Measurements from ENCODE around the gene SH3BP4.

The SH3BP4 gene

DNA sequence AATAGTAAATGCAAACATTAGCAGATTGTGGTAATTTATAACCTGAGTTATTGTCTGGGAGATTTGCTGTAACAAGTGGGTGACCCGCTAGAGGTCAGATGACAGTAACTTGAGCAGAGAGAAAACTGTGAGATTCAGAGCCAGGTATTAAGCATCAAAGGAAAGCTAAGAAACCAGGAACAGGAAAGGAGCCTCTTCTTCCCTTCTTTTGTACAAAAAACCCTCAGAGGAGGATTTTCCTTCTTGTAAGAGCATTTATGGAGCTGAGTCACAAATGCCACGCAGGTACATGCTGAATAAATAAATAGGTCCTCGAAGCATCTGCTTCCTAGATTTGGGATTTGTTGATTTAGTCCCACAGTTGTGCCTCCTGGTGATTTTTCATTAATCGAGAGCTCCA lies 146.5 kb downstream of the SH3BP4 start:
- no peaks in the 10 kb centered on the region for H4K20me1 ChIP-seq (ENCODE audit: low read depth, low read length)
- H2AFZ ChIP-seq (ENCODE audit: low read depth, low read length, severe bottlenecking) = no peak overlapping the region

DNA sequence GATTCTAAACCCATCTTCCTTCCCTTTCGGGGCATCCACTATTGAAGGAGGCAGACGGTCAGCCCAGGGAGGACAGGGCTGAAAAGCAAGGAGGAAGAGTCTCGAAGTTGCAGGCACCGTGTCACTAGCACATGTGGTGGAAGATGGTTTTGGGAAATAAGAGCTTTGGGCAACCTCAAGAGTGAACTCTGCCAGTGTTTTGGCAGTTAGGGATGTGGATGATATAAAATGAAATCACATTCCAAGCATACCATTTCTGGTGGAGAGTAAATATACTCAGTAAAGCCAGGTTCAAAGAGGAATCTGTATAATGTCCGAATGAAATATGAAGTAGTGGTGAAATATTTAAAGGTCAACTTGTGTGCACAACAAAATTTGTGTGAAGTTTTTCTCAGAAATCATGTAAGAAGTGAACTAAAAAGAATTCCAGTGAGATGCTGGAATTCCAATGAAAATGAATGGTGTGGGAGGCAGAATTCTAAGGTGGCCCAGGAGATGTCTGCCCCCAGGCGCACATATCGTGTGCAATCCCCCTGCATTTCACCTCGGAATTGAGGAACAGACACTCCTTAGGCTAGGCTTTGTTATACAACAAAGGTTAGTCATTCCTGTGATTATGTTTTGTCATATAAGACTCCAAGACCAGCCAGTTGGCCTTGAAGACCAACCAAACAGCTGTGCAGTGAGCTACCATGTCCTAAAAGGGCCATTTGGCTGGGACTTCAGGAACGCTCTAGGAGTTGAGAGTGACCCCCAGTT lies 147.1 kb downstream of the SH3BP4 start:
- no peak for TF ChIP-seq EZH2phosphoT487 (conservative IDR thresholded peaks at IDR 0.05; ENCODE audit: low read length)
- TF ChIP-seq, protein P1, sequence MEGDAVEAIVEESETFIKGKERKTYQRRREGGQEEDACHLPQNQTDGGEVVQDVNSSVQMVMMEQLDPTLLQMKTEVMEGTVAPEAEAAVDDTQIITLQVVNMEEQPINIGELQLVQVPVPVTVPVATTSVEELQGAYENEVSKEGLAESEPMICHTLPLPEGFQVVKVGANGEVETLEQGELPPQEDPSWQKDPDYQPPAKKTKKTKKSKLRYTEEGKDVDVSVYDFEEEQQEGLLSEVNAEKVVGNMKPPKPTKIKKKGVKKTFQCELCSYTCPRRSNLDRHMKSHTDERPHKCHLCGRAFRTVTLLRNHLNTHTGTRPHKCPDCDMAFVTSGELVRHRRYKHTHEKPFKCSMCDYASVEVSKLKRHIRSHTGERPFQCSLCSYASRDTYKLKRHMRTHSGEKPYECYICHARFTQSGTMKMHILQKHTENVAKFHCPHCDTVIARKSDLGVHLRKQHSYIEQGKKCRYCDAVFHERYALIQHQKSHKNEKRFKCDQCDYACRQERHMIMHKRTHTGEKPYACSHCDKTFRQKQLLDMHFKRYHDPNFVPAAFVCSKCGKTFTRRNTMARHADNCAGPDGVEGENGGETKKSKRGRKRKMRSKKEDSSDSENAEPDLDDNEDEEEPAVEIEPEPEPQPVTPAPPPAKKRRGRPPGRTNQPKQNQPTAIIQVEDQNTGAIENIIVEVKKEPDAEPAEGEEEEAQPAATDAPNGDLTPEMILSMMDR (IDR thresholded peaks at IDR 0.05; ENCODE audit: insufficient read depth, low read length, poor library complexity, severe bottlenecking) = no peak
- Histone ChIP-seq H3K36me3 (ENCODE audit: low read length) (no peaks in the 10 kb centered on the region), H3F3A (ENCODE audit: insufficient read depth) (no peaks in the 10 kb centered on the region), H4K20me1 (ENCODE audit: low read depth, low read length) (no peaks in the 10 kb centered on the region), H3K79me2 (ENCODE audit: insufficient read depth, low read length) (no peaks in the 10 kb centered on the region), H3K9me3 (ENCODE audit: insufficient read depth, low read length) (no peaks in the 10 kb centered on the region), H3K4me2 (ENCODE audit: low read depth, low read length, poor library complexity, severe bottlenecking) (no peak overlapping the region), H3K27me3 (ENCODE audit: low read length) (0 out of 2 replicates have a peak, but pooled peaks cover 3% of the 10 kb centered on the region), H3K27ac (ENCODE audit: low read depth, low read length) (no peak overlapping the region), H3K9ac (ENCODE audit: low read length) (no peak overlapping the region), H3K4me3 (ENCODE audit: insufficient read depth, low read length, poor library complexity, severe bottlenecking) (no peak overlapping the region), H3K9me2 (replicated peaks; ENCODE audit: insufficient read depth, low read length) (no peaks in the 10 kb centered on the region), H2AFZ (ENCODE audit: low read depth, low read length, severe bottlenecking) (no peak overlapping the region)

More for the DNA sequence above, 146.5 kb downstream of the SH3BP4 start:
- H3F3A ChIP-seq (ENCODE audit: insufficient read depth) = no peaks in the 10 kb centered on the region
- H3K27me3 ChIP-seq (ENCODE audit: low read length) = 0 out of 2 replicates have a peak, but pooled peaks cover 3% of the 10 kb centered on the region
- TF ChIP-seq, protein P1 (IDR thresholded peaks at IDR 0.05; ENCODE audit: insufficient read depth, low read length, poor library complexity, severe bottlenecking) = no peak
- TF ChIP-seq EZH2phosphoT487 (conservative IDR thresholded peaks at IDR 0.05; ENCODE audit: low read length) = no peak
- no peak overlapping the region for H3K9ac ChIP-seq (ENCODE audit: low read length)
- no peaks in the 10 kb centered on the region for H3K36me3 ChIP-seq (ENCODE audit: low read length)
- no peaks in the 10 kb centered on the region for H3K9me3 ChIP-seq (ENCODE audit: insufficient read depth, low read length)
- no peak overlapping the region for H3K27ac ChIP-seq (ENCODE audit: low read depth, low read length)
- no peak overlapping the region for H3K4me3 ChIP-seq (ENCODE audit: insufficient read depth, low read length, poor library complexity, severe bottlenecking)
- no peaks in the 10 kb centered on the region for H3K9me2 ChIP-seq (replicated peaks; ENCODE audit: insufficient read depth, low read length)
- no peaks in the 10 kb centered on the region for H3K79me2 ChIP-seq (ENCODE audit: insufficient read depth, low read length)
- no peak overlapping the region for H3K4me2 ChIP-seq (ENCODE audit: low read depth, low read length, poor library complexity, severe bottlenecking)

DNA sequence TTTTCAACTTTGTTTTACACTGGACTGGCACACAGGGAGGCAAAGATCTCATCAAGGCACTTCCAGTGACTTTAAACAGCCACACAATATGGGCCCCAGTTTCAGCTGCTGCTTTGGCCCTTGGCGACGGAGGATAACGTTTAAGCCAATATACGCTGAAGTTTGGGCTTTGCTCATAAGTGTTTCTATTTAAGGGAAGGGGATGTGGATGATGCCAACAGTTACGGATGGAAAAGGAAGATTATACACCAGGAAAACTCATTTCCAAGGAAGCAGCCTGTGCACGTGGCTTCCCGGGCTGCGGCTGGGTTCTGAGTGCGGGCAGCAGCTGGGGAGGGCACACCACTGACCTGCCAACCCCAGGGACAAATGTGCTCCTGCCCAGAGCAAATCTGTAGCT lies 151.1 kb downstream of the SH3BP4 start:
- Histone ChIP-seq H3K9me3 (ENCODE audit: insufficient read depth, low read length) (no peaks in the 10 kb centered on the region), H3K27me3 (ENCODE audit: low read length) (0 out of 2 replicates have a peak, but pooled peaks cover 3% of the 10 kb centered on the region), H3K4me2 (ENCODE audit: low read depth, low read length, poor library complexity, severe bottlenecking) (no peak overlapping the region), H3K79me2 (ENCODE audit: insufficient read depth, low read length) (no peaks in the 10 kb centered on the region), H3K9ac (ENCODE audit: low read length) (no peak overlapping the region), H3K4me3 (ENCODE audit: insufficient read depth, low read length, poor library complexity, severe bottlenecking) (no peak overlapping the region), H3K27ac (ENCODE audit: low read depth, low read length) (no peak overlapping the region), H2AFZ (ENCODE audit: low read depth, low read length, severe bottlenecking) (no peak overlapping the region), H3K9me2 (replicated peaks; ENCODE audit: insufficient read depth, low read length) (no peaks in the 10 kb centered on the region), H3F3A (ENCODE audit: insufficient read depth) (no peaks in the 10 kb centered on the region), H4K20me1 (ENCODE audit: low read depth, low read length) (no peaks in the 10 kb centered on the region), H3K36me3 (ENCODE audit: low read length) (no peaks in the 10 kb centered on the region)
- TF ChIP-seq EZH2phosphoT487 (conservative IDR thresholded peaks at IDR 0.05; ENCODE audit: low read length) = no peak
- TF ChIP-seq, protein P1 (IDR thresholded peaks at IDR 0.05; ENCODE audit: insufficient read depth, low read length, poor library complexity, severe bottlenecking) = no peak

All from SU-DHL-6 (cell line).